GM18868 (cell line): ENCODE measurements around the gene PTPRO.
"Not testable (repeated sequence)": the region's sequence is repeated elsewhere in the genome, so short reads cannot be mapped to it uniquely, and the experiment has no call there.

Source experiments
- ATAC-seq: cut with Tn5 transposase; IDR thresholded peaks from one replicate; pipeline ENCODE4 v1.9.1; 2021; ENCODE audit warnings: mild to moderate bottlenecking, moderate library complexity; ENCODE audit not compliant: unreplicated experiment

PTPRO gene

DNA sequence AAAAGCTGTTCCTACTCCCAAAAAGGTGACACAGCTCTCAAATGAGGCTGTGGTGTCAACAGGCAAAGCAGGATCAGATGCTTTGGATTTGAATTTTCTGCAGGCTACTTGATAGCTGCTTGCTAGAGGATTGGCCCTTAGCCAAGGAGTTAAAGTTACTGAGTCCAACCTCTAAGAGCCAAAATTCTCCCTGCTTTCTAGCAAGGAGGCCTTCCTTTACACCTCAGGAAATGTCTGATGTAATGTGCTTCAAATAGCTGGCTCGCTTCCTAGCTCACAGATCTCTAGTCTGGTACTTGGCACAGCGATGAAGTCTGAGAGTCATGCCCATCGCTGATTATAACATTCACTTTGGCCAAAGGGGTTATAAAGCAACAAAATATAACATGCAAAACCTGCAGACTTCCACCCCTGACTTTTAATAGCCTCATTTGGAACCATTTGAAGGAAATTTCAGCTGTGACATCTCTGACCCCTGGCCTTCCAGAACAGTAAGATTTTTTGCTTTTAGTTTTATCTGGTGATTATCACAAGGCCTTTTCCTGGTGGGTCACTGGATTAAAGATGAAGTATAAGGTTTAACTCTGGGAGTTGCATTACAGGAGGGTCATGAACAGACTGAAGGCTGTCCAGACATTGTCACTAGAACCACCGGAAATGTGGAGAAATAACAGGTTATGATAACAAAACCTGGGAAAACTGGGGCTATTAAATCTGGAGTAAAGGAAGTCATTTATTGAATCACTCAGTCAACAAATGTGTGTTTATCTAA is 277.1 kb downstream of the PTPRO start:
- no peak for ATAC-seq

DNA sequence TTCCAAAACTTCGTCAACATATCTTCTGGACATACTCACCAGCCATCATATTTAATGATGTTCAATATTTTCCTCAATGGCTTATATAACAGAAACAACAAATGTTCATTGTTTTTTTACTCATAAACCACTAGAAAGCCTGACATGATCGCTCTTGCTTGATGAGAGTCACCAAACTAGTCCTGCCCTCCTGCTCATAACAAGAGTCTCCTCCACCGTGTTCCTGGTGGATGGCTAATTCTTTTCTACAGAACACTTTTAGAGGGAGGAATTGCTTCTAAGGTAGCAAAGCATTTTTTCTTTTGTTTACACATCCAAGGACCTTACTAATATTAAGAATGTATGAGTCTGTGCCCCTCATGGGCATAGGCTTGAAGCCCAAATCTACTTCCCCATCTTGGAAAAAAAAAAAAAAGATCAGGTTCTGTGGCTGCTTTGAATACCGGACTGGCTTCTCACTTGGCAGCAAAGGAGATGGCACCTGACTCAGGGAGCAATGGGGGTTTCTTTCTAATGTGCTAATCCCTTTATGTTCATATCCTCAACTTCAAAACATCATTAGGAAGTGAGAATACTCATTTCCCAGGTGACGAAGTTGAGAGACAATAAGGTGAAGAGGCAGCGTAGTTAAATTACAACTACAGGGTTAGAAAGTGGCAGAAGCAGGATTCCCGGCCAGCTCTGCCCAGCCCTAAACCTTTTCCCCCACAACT is 278.1 kb downstream of the PTPRO start:
- no peak for ATAC-seq

DNA sequence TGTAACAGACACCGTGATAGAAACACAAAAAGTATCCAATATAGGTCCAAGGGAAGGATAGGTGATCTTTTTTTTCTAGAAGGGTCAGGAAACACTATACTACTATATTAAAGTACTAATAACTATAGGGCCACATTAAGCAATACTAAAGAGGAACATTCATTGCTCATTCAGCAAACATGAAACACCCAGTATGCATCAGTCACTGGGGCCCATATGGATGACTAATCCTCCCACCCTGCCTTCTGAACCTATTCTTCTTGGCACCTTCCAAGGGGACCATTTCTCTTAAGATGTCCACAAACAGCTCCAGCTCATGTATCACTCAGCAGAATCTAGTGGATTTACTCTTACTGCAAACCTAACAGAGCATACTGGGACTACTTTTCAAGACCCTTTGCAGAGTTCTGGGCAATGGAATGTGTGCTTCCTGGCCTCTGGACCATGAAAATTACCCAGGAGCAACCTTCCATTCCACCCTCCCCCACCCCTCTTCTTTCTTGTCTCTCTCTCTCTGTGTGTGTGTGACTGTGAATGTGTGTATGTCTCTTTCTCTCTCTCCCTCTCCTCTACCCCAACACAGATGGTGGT is 279.0 kb downstream of the PTPRO start:
- no peak for ATAC-seq

DNA sequence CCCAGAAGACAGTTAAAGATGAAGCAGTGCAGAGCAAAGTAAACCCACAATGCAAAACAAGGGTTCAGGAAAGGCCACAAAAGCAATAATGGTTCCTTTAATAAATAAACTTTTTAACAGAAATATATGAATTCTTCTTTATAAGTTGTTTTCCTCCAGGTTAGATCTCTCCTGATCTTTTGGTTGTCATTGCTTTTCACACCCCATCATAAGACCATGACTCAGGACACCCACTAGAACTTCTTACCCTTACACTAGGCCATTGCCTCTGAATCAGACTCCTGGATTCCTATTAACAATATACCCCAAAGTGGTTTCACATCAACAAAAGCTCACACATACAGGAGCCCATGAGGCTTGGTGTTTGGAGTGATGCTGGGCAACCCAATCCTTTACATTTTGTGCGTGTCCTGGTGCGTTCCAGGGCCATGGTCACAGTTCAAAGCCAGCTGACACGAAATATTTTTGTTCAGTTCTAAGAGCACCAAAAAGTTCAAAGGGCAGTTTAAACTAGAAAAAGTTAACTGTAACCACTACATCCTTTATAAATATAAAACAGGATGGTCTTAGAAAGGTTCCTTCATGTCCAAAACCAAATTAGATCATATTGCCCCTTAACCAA is 279.9 kb downstream of the PTPRO start:
- no peak for ATAC-seq

DNA sequence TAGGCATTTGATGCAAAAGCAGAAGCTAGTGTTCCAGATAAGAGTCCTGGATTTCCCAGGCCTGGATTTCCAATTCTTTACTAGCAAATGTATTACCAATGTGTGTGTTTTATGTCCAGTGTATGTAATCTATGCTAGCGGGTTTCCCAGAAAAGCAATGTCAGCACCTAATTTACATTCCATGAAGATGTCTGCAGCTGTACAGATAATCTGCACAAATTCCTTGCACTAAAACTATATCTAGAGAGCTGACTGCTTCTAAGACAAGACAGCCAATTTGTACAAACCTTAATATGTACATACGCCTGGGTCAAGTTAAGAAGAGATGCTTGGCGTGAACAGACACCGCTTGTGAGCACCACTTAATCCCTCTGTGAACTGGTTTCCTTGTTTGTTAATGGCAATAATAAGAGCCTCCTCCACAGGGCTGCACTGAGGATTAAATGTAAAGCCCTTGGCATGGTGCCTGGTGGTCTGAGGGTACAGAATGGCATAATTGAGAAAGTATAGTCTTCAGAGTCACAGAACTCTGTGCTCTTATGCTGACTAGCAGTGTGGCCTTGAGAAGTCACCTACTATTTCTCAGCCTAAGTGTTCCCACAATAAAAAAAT is 281.3 kb downstream of the PTPRO start:
- ATAC-seq, result no peak

DNA sequence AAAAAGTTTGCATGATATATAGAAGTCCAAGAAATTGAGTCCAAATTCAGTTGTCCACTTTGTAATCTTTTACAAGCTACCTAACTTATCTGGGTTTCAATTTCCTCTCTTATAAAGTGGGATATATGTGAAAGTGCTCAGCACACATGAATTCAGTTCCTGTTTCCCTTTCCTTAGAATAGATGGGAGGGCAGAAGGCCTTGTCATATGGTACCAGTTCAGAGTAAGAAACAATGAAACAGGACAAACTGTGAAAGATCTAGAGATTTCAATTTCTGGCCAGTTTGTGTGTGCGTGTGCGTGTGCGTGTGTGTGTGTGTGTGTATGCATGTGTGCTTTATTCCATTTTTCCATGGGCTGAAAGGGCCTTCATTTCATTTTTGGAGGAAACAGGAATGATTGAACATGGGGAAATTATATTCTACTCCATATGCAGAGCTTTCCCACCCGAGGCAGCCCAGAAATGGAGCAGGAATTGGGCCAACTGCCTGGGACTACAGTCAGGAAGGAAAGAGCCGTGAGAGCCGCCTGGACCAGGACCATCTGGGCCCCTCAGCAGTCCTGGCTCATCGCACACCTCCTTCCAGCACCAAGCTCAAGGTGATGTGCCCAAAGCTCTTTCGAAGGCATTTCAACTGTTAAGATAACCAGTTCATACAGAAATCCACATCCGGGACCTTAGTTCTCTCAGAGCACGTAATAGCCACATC is 283.7 kb downstream of the PTPRO start:
- ATAC-seq, result no peak

DNA sequence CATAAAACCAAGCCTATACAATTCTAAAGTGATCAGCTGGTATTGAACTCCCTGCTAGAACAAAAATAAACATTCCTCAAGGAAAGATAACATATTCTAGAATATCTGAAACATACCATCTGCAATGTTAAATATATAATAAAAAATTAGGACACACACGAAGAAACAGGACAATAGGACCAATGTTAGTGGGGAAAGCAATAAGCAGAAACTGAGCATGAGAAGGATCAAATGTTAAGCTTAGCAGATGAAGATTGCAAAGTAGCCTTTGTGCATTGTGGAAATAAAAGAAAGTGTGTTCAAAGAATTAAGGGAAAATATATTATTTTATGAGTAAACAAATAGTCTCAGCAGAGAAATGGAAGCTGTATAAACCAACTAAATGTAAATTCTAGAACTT is 286.1 kb downstream of the PTPRO start:
- ATAC-seq, result no peak

DNA sequence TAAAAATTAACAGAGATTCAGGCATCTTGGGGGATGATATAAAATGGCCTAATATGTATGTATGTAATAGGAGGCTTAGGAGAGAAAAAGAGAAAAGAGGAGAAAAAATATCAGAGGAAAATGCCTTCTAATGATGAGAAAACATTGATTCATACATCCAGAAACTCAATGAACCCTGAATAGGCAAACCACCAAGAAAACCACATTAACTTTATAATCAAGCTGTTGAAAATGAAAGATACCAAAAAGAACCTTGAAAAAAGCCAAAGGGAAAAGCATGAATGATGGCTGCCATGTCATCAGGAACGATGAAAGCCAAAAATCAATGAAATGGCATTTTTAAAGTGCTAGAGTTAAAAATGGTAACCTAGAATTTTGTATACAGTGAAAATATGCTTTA is 286.6 kb downstream of the PTPRO start:
- ATAC-seq, result no peak

DNA sequence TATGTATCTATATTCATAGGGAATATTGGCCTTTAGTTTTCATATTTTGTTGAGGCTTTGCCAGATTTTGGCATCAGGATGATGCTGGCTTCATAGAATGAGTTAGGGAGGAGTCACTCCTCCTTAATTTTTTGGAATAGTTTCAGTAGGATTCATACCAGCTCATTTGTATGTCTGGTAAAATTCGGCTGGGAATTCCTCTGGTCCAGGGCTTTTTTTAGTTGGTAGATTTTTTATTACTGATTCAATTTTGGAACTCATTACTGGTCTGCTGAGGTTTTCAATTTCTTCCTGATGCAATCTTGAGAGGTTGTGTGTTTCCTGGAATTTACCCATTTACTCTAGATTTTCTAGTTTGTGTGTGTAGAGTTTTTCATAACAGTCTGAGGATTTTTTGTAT is 291.7 kb downstream of the PTPRO start:
- no peak for ATAC-seq

DNA sequence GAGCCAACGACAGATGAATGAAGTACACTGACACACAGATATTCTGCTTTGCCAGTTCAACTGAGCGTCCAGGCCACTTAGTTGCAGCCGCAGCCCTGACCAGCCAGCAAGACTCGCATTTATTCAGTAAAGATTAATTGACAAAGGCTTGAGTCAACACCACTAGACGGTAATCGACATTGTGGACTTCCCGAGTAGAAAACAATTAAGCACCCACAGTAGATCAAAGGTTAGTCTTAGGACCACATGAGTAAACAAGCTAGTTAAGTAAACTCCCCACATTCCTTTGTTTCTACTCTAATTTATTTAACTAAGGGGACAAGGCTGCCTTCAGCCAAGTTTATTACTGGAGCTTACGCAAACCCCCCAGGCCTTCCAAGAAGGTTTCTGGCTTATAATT is 294.2 kb downstream of the PTPRO start:
- not testable (repeated sequence) for ATAC-seq

DNA sequence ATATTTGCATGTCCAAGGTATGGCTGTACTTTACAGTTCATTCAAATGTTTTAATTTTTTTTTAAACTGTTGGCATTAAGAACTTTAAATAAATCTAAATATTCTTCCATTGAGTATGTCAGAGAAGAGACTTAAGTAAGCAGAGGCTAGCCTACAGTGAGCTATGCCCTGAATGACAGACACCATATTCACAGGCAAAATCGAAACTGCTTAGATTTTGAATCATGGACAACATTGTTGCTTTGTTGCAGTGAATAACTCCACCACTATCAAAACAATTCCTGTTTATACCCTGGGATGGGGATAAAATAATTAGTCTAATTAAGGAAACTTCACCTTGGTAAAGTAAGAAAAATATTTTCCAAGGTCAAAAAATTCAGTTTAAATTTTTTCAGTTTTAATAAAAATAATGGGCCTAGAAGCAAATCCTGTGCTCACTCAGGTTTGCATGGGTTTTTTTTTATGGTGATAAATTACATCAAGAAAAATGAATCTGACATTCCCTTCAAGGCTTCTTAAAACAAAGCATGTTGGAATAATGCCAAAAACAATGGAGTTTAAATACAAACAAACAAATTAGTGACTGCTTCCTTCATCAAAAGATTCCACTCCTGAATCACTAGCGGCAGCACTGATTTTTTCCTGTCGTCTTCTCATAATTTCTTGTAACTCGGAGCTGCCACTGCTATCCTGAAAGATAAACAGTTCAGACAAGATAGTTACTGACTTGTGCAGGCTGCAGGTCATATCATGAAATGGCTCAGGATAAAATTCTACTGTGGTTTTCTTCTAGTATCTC is 298.6 kb downstream of the PTPRO start:
- ATAC-seq, result no peak

DNA sequence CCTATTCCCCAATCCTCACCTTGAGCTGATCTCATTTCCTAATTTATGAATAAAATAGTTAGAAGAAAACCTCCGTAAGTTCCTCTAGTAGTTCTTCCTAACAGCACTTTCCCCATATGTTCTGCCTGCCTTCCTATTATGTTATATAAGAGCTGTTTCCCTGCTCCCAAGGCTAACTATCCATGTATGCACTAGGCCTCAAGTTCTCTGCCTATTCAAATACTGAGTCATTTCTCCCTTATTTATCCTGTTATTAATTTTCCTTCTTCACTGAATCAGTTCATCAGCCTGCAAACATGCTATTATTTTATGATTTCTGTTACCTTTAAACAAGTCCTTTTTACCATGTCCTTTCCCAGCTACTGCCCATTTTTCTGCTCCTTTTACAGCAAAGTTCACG is 302.8 kb downstream of the PTPRO start:
- ATAC-seq, result no peak

DNA sequence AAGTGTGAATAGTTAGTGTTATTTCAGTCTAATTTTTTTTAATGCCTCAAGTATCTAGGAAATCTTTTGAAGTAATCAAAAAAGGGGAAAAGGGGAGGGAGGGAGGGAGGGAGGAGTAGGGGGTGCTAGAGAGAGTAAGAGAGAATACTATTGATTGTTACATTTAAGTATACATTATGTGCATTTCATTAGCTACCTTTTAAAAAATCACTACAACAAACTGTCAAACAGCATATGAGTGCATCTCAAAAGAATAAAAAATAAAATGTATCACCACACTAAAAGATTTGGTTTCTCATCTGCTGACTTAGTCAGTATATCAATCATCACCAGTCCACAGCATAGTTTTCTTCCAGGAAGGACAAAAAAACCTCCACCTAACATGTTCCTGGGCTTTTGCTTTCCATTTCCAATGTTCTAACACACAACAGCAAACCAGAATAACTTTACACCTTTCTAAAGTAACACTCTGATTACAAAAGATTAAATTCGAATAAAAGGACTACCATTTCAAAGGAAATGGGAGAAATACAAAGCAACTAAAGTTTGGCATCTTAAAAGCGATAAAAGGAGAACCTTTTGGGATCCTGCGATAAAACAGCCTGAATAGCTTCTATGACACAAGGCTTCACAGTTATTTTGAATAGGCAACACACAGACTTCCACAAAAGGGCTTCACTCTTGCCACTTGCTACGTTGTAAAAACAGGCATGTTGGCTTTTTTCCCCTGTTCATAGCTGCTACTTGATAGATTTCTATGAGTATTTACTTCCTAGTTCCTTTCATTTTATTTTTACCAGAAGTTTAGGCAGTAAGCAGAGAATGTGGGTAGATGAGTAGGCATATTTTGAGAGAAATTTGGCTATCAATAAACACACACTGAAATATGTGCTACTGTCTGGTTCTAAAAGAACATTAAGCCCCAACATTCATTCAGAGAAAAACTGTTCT is 306.0 kb downstream of the PTPRO start:
- no peak for ATAC-seq

DNA sequence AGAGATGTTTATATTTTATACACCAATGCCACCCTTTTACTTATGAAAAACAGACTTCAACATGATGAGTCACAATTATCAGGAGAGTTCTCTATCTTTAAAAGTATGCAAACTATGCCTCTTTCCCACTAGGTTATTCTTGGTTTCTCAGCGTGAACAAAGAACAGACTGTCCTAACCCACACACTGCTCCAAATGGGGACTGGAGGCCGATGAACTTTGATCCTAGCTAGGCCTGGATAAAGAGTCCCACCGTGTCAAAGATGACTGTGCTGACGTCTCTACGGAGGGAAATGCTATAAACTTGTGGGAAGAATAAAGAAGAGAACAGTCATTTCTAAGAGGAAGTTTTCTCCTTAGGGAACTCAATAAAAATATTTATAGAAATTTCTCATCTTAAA is 306.8 kb downstream of the PTPRO start:
- peak; percentile 66 for ATAC-seq

DNA sequence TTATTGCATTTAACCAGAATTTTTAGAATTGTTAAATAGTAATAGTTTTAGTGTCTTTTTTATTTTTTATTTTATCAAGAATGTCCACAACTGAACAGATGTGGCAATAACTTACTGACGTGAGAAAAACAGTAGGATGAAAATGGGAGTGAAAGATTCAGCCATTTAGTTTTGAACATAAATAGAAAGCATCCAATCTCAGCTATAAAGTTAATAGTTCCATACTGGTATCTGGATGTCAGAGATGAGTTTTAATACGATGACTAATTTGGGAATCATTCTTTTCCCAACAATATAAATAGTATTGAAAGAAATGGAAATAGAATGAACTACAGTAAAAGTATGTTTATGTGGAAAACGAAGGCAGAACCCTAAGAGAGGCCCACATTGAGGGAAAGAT is 307.5 kb downstream of the PTPRO start:
- ATAC-seq, result no peak

DNA sequence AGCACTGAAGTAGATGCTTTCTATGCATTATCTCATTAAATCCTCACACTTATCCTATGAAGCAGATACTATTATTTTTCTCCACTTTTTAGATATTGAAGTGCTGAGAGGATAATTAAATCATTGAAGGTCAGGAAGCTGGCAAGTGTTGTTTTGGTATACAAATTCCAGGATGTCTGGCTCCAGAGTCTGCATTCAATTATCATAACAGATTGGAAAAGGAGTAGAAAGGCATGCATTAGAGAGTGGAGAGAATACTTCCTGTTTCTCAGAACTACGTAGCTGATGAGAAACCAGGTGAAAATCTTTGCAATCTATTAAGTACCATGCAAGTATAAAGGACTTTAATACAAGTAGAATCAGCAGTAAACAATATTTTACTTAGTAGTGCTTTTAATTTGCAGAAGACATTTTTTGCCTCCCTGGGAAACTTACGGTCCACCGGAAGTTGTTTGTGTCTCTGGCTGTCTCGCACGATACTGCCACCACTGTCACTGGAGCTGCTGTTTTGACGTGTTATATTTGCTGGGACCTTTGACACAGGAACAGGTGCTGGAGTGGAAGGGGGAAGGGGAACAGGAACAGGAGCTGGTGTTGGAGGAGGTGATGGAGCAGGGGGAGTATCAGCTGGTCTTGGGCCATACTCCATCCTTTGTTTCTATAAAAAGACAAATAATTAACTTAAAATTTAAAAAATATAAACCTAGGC is 308.9 kb downstream of the PTPRO start:
- no peak for ATAC-seq

DNA sequence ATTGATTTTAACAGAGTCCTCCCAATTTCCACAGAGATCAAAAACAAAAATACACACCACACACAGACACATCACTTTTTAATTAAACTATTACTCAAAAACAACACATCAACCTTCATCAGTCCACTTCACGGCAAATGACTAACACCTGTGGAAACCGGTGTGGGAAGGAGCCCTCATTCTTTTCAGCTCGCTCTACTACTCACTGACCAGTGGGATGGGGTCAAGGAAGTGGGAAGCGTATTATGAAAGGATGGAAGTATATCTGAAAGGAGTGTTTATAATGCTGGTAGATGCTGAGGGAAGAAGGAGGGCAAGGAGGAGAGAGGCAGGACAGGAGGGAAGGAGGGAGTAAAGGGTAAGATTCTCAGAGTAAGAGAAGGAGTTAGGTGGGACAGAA is 310.4 kb downstream of the PTPRO start:
- ATAC-seq, result no peak

DNA sequence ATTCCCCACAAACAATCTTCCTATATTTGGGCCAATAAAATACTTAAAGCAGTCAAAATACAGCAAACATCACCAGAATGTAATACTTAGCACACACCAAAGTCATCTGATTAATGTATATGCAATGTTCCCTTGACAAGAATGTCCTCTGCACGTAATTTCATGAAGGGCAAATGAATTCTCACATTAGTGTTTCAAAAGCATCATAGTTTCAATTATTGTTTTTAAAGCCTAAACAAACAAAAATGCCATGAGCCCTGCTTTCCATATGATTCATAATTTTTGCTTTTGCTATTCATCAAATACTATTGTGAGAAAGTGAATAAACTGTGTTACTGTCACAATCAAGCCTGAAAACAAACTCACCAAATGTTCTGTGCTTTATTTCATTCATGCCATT is 310.9 kb downstream of the PTPRO start:
- ATAC-seq, result no peak
